OCI-LY7 (cell line): ENCODE data around the gene RAD54L.

Source experiments
- EZH2phosphoT487 ChIP-seq: fragments of 200-600 bp; sonication (generic); IDR thresholded peaks from 2 replicates; pipeline ENCODE4 v1.6.1; 2018; ENCODE audit warnings: low read depth, borderline replicate concordance, mild to moderate bottlenecking, mixed run types, antibody characterized with exemption, low read length, moderate library complexity, mixed read lengths
- TF ChIP-seq, protein P1 (sequence below): fragments of 200-600 bp; sonication (generic); conservative IDR thresholded peaks from 2 replicates; pipeline ENCODE4 v1.5.1; 2014; ENCODE audit warnings: mild to moderate bottlenecking, antibody characterized with exemption, low read length, moderate library complexity, mixed read lengths

DNA sequence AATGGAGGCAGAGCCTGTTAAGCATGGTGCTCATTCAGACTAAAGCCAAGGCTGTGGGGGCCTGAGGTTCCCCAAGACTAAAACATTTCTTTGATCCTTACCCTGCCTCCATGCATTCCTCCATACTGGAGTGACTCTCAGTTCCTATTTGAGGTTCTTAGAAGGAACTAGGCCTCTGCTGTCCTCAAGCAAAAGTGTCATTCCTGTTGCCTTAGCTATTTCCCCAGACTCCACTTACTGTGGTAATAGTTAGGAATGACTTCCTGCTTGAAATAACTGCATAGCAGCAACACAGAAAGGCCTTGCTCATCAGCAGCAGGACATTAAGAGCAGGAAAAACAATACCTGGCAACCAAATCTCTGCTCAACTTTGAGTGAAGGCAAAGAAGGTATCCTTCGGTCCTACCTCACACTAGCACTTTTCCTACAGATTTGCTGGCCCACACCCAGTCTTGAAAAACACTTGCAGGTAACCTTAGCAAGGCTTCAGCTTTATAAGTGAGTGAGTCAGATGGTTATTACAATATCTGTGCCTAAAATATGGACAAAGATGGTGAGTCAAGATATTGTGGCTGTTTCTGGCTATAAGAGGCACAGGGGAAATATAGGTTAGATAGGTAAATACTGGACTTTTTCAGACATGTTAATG is 41.0 kb downstream of the RAD54L start:
- TF ChIP-seq EZH2phosphoT487 = no peak
- TF ChIP-seq, protein P1, sequence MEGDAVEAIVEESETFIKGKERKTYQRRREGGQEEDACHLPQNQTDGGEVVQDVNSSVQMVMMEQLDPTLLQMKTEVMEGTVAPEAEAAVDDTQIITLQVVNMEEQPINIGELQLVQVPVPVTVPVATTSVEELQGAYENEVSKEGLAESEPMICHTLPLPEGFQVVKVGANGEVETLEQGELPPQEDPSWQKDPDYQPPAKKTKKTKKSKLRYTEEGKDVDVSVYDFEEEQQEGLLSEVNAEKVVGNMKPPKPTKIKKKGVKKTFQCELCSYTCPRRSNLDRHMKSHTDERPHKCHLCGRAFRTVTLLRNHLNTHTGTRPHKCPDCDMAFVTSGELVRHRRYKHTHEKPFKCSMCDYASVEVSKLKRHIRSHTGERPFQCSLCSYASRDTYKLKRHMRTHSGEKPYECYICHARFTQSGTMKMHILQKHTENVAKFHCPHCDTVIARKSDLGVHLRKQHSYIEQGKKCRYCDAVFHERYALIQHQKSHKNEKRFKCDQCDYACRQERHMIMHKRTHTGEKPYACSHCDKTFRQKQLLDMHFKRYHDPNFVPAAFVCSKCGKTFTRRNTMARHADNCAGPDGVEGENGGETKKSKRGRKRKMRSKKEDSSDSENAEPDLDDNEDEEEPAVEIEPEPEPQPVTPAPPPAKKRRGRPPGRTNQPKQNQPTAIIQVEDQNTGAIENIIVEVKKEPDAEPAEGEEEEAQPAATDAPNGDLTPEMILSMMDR = no peak
